Measurements from ENCODE around the gene WDR4. TPM values are rescaled to one million over a fixed set of nuclear protein-coding genes. Genes with fewer than 3 reads are reported as not detected.
"Not testable (repeated sequence)": the region's sequence is repeated elsewhere in the genome, so short reads cannot be mapped to it uniquely, and the experiment has no call there.

WDR4 gene
- total and polyA plus RNA-seq, 12 donors = 3.7 to 9.8 (median 4.5) TPM

DNA sequence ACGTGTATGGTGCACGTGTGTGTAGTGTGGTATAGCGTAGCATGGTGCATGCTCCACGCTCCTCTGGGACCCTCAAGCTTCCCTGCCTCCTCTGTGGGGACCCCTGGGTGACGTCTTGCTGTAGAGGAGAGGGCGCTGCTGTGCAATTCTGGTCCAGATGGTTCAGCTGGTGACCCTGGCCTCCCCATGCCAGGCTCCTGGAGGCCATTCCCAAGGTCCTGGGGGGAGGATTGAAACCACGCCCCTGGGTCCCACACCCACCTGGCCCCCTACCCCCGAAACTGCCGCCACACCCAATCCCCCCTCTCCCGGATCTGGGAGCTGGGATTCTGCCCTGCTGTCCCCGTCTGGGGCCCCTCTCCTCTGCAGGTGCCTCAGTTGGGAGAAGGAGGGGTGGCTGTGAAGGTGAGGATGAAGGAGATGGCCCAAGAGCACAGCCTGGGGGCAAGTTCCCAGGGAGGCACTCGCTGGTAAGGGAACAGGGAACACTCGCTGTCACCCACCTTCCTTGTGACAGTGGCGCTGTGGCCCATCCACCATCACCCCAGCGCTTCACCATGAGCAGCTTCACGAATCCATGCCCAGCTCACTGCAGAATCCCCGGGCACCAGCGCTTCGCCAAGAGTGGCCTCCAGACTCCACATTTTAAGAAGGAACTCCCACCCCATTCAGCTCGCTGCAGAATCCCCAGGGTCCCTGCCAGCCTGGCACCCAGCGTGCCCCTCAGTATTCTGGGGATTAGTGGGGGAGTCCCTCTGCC lies 38.0 kb downstream of the WDR4 start:
- 91 to 96% methylated on average over 21 of the region's 21 CpGs for WGBS, 2 donors
- TF ChIP-seq, protein P1, sequence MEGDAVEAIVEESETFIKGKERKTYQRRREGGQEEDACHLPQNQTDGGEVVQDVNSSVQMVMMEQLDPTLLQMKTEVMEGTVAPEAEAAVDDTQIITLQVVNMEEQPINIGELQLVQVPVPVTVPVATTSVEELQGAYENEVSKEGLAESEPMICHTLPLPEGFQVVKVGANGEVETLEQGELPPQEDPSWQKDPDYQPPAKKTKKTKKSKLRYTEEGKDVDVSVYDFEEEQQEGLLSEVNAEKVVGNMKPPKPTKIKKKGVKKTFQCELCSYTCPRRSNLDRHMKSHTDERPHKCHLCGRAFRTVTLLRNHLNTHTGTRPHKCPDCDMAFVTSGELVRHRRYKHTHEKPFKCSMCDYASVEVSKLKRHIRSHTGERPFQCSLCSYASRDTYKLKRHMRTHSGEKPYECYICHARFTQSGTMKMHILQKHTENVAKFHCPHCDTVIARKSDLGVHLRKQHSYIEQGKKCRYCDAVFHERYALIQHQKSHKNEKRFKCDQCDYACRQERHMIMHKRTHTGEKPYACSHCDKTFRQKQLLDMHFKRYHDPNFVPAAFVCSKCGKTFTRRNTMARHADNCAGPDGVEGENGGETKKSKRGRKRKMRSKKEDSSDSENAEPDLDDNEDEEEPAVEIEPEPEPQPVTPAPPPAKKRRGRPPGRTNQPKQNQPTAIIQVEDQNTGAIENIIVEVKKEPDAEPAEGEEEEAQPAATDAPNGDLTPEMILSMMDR (IDR thresholded peaks at IDR 0.05) = no peak
- DNase-seq = no peak

DNA sequence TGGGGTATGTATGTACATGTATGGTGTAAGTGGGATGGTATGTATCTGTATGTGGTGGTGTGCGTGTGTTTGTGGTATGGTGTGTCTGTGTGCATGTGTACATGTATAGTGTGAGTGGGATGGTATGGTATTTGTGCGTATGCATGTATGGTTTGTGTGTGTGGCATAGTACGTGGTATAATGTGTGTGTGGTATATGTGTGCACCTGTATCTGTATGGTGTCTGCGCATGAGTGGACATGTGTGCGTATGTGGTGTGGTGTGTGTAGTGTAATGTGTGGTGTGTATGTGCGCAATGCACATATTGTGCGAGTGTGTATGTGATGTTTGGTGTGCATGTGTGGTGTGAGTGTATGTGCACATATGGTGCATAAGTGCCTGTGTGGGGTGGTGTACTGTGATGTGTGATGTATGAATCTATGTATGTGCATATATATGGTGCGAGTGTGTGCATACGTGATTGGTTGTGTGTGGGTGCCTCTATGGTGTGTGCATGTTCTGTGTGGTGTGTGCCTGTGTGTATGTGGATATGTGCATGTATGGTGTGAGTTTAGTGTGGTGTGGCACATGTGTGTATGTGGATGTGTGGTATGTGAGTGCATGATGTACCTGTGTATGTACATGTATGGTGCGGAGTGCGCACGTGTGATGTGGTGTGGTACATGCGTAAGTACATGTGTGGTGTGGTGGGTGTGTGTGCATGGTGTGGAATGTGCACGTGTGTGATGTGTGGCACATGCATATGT lies 38.8 kb downstream of the WDR4 start:
- Histone ChIP-seq H3K36me3 (peaks cover 0 to 65% (median 15%) of the 10 kb centered on the region in 9 donors), H3K27ac (no peak overlapping the region), H3K27me3 (no peaks in the 10 kb centered on the region), H3K4me1 (peaks cover 0 to 14% (median 10%) of the 10 kb centered on the region in 9 donors), H3K4me3 (no peak overlapping the region), H3K9me3 (no peaks in the 10 kb centered on the region)
- TF ChIP-seq, protein P1 (IDR thresholded peaks at IDR 0.05) = no peak
- DNase-seq = no peak
- intact Hi-C loops (cut with DNase I) = loop anchor here in 1 of 10 donors (10.0 kb wide), 1 partner anchor 64 kb away; no protein-coding TSS in a partner anchor
- WGBS, 2 donors = 94 to 96% methylated on average over 14 of the region's 14 CpGs
- no peak for ATAC-seq

More for the DNA sequence above, 38.0 kb downstream of the WDR4 start:
- H3K27ac ChIP-seq = no peak overlapping the region
- no peaks in the 10 kb centered on the region for H3K9me3 ChIP-seq
- no peak for ATAC-seq
- intact Hi-C loops (cut with DNase I) = loop anchor here in 1 of 10 donors (10.0 kb wide), 1 partner anchor 63 kb away; no protein-coding TSS in a partner anchor
- peaks cover 0 to 18% (median 11%) of the 10 kb centered on the region in 9 donors for H3K4me1 ChIP-seq
- peaks cover 0 to 72% (median 18%) of the 10 kb centered on the region in 9 donors for H3K36me3 ChIP-seq
- H3K27me3 ChIP-seq = no peaks in the 10 kb centered on the region
- H3K4me3 ChIP-seq = no peak overlapping the region

DNA sequence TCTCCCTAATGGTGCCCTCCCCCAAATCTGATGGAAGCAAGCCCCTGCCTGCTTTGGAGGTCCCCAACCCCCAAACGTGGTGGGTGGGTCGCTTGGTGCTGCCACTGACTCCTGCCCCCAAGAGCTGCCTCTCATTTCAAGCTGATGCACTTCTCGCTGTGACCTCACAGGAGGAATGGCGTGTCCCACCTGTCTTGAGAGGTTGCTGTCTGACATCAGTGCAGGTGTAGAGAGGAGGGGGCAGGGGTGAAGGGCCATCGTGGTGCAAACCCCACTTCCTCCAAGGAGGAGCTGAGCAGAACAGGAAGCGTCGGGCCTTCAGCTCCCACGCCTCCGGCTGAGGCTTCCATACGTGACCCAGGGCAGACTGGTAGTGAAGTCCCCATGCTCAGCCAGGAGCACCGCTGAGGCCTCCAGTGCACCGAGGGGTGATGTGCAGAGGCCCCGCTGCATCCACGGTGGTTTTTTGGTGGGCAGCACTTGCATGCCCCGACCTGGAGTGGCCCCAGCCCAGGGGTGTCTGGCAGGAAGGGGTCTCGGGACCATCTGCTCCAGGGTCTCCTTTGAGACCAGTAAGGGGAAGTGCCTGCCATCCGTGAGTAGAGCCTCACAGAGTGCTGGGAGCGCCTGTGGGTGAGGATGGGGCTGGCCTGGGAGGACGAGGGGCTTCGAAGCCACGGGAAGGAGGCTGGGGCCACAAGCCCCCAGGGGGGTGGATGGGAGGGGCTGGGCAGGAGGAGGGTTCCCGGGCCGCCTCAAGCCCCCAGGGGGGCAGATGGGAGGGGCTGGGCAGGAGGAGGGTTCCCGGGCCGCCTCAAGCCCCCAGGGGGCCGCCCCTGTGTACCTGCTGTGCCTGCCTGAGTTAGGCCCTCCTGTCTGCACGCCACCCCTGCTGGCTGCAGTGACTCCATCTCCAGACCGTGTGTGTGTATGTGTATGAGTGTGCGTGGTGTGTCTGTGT lies 39.8 kb downstream of the WDR4 start:
- H3K36me3 ChIP-seq = peaks cover 0 to 55% (median 15%) of the 10 kb centered on the region in 9 donors
- TF ChIP-seq, protein P1 (IDR thresholded peaks at IDR 0.05) = no peak
- WGBS, 2 donors = 87 to 91% methylated on average over 29 of the region's 29 CpGs

GRCh38 chr21:42838212-42838690 lies 41.1 kb downstream of the WDR4 start:
- 70 to 78% methylated on average over 8 of the region's 8 CpGs for WGBS, 2 donors
- intact Hi-C loops (cut with DNase I); DNase-seq: not testable (repeated sequence)

More for the DNA sequence above, 39.8 kb downstream of the WDR4 start:
- Histone ChIP-seq H3K27me3 (no peaks in the 10 kb centered on the region), H3K4me3 (no peak overlapping the region), H3K27ac (no peak overlapping the region), H3K9me3 (no peaks in the 10 kb centered on the region), H3K4me1 (peaks cover 0 to 5% (median 4%) of the 10 kb centered on the region in 9 donors)
- intact Hi-C loops (cut with DNase I) = loop anchor here in 1 of 10 donors (10.0 kb wide), 1 partner anchor 65 kb away; no protein-coding TSS in a partner anchor
- DNase-seq (no peak), ATAC-seq (no peak)

More at GRCh38 chr21:42838212-42838690, 41.1 kb downstream of the WDR4 start:
- not testable (repeated sequence) for H3K9me3 ChIP-seq, H3K4me1 ChIP-seq, H3K27ac ChIP-seq, H3K27me3 ChIP-seq, H3K4me3 ChIP-seq, ATAC-seq
- peaks cover 0 to 43% (median 15%) of the 10 kb centered on the region in 9 donors for H3K36me3 ChIP-seq

All from heart right ventricle (tissue), 16 donors.